ENCODE measurements around the gene FARP2.

Gene FARP2

GRCh38 chr2:241314226-241315092 is 41.6 kb upstream of the FARP2 start:
- Histone ChIP-seq H3K4me1 (ENCODE audit: low read depth, poor library complexity, severe bottlenecking) (peaks cover 67% of the 10 kb centered on the region), H3K4me2 (peak overlapping the region; percentile 95), H3K79me2 (ENCODE audit: insufficient read depth, low read depth) (peaks cover 85% of the 10 kb centered on the region), H3K27me3 (ENCODE audit: insufficient read depth, low read depth) (no peaks in the 10 kb centered on the region), H4K20me1 (ENCODE audit: insufficient read depth) (no peaks in the 10 kb centered on the region), H3K9ac (peak overlapping the region; percentile 99), H3K36me3 (ENCODE audit: insufficient read depth) (no peaks in the 10 kb centered on the region), H3K27ac (peak overlapping the region; percentile 99), H3K4me3 (IDR thresholded peaks at IDR 0.05; ENCODE audit: insufficient read depth, low read depth, low read length) (peak overlapping the region; percentile 81), H2AFZ (ENCODE audit: low read depth) (peak overlapping the region; percentile 63)
- no peak for TF ChIP-seq CTCF (conservative IDR thresholded peaks at IDR 0.05; ENCODE audit: low read depth, low read length)

- Histone ChIP-seq H3K36me3 (ENCODE audit: insufficient read depth) (no peaks in the 10 kb centered on the region), H3K27ac (peak within 1 kb of the TSS; percentile 99), H3K79me2 (ENCODE audit: insufficient read depth, low read depth) (peaks cover 90% of the 10 kb centered on the region), H3K4me1 (ENCODE audit: low read depth, poor library complexity, severe bottlenecking) (peaks cover 67% of the 10 kb centered on the region), H4K20me1 (ENCODE audit: insufficient read depth) (no peaks in the 10 kb centered on the region), H3K9ac (peak within 1 kb of the TSS; percentile 99), H3K4me2 (peak within 1 kb of the TSS; percentile 95), H3K27me3 (ENCODE audit: insufficient read depth, low read depth) (no peaks in the 10 kb centered on the region), H2AFZ (ENCODE audit: low read depth) (peak within 1 kb of the TSS; percentile 63), H3K4me3 (IDR thresholded peaks at IDR 0.05; ENCODE audit: insufficient read depth, low read depth, low read length) (peak within 1 kb of the TSS; percentile 81)
- 0 out of 2 replicates have a peak, but pooled peaks have one; percentile 16 for TF ChIP-seq CTCF (conservative IDR thresholded peaks at IDR 0.05; ENCODE audit: low read depth, low read length)
Observed at GRCh38 chr2:241315093-241315878, 40.8 kb upstream of the FARP2 start, which contains the start of gene HDLBP. Gene HDLBP, minus strand, starts transcription at chr2:241315672. Its CDS starts 48,803 bp downstream, at chr2:241266869.

DNA sequence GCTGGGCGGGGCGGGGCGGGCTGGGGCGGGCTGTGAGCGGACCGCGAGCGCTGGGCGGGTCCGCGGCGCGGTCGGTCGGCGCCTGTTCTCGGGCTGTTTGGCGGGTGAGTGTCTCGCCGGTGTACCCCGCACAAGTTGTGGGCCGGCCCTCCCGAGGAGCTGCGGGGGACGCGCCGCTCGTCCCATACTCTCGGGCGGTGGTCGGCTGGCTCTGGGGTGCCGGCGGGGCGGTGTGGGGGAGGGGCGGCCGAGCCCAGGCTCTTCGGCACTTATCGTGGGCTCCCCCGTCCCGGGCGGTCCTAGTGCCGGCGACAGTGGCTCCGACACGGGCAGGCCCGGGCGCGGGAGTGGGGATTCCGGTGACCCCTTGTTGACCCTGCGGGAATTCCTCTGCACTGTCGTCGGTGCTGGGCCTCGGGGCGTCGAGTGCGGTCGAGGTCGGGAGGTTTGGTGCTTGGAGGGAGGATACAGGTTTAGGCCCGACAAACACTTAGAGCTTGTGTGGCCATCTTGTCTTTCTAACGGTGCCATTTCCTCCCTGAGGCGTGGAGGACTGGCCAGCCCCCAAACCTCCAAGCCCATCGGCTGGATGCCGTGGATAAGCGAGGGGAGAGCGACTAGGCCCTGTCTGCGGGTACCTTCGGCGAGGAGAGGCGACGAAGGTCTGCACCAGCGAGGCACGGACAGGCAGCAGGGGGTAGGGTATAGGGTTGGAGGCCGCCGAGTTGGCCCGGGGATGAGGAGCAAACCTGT is 40.0 kb upstream of the FARP2 start, which contains the start of gene SEPTIN2:
Gene SEPTIN2, plus strand, starts transcription at position 47 of the 753 bp plus-strand sequence. CDS start 8,308 bp downstream, outside the sequence.
- Histone ChIP-seq H3K79me2 (ENCODE audit: insufficient read depth, low read depth) (peaks cover 90% of the 10 kb centered on the region), H2AFZ (ENCODE audit: low read depth) (peak within 1 kb of the TSS; percentile 63), H4K20me1 (ENCODE audit: insufficient read depth) (0 out of 2 replicates have a peak, but pooled peaks cover 3% of the 10 kb centered on the region), H3K36me3 (ENCODE audit: insufficient read depth) (no peaks in the 10 kb centered on the region), H3K27ac (peak within 1 kb of the TSS; percentile 99), H3K27me3 (ENCODE audit: insufficient read depth, low read depth) (no peaks in the 10 kb centered on the region), H3K9ac (peak within 1 kb of the TSS; percentile 99), H3K4me3 (IDR thresholded peaks at IDR 0.05; ENCODE audit: insufficient read depth, low read depth, low read length) (peak within 1 kb of the TSS; percentile 81), H3K4me1 (ENCODE audit: low read depth, poor library complexity, severe bottlenecking) (peaks cover 67% of the 10 kb centered on the region), H3K4me2 (peak within 1 kb of the TSS; percentile 95)
- TF ChIP-seq CTCF (conservative IDR thresholded peaks at IDR 0.05; ENCODE audit: low read depth, low read length), result no peak

DNA sequence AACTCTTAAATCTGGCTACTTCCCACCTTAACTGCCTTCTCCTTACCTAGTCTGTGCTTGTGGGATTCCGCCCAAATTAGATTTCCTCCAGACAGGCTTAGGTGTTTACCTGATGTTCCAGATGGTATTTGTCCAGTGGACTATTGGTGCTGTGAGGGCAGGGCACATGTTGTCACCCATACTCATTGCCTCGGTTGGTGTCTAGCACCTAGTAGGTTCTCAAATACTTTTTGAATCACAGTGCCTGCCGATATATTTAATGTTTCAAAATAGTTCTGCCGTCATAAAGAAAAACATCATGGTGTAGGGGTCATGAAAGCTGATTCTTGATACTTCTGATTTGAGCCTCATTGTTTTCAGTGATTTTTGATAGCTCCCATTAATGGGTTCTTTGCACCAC is 39.3 kb upstream of the FARP2 start:
- H4K20me1 ChIP-seq (ENCODE audit: insufficient read depth), result peaks cover 11% of the 10 kb centered on the region; the same call in 1 of the 2 replicates
- H3K27ac ChIP-seq, result peak overlapping the region; percentile 99
- peaks cover 90% of the 10 kb centered on the region for H3K79me2 ChIP-seq (ENCODE audit: insufficient read depth, low read depth)
- peak overlapping the region; percentile 68 for H3K4me3 ChIP-seq (IDR thresholded peaks at IDR 0.05; ENCODE audit: insufficient read depth, low read depth, low read length)
- H2AFZ ChIP-seq (ENCODE audit: low read depth), result no peak overlapping the region
- no peaks in the 10 kb centered on the region for H3K27me3 ChIP-seq (ENCODE audit: insufficient read depth, low read depth)
- H3K4me1 ChIP-seq (ENCODE audit: low read depth, poor library complexity, severe bottlenecking), result peaks cover 67% of the 10 kb centered on the region
- H3K9ac ChIP-seq, result peak overlapping the region; percentile 99
- no peaks in the 10 kb centered on the region for H3K36me3 ChIP-seq (ENCODE audit: insufficient read depth)
- peak overlapping the region; percentile 86 for H3K4me2 ChIP-seq
- TF ChIP-seq CTCF (conservative IDR thresholded peaks at IDR 0.05; ENCODE audit: low read depth, low read length), result no peak
